DMS 273 treated with DMSO at 0.1 percent for 48 hours (cell line): Measurements from ENCODE around the gene TMEM176A.

Experiments used
- DNase-seq: peaks from one replicate; lab custom pipeline; 2025; lab: John Stamatoyannopoulos, UW

The TMEM176A gene

DNA sequence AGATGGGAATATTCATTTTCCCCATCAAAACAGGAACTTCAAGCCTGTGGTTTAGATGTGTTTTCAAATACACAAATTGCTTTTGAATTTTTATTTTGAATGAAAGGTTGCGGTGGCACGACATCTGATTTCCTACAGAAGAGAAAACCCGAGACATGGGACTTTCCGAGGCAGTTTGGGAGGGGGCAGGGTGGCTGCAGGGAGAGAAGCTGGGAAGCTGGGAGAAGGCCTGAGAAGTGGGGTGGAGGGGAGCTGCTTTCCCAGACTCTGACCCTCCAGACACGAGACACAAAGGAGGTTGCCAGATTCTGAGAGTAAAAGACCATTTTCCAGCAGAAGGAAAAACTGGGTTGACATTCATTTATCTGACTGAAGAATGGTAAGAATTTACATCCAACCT is 19.6 kb downstream of the TMEM176A start:
- DNase-seq = no peak

DNA sequence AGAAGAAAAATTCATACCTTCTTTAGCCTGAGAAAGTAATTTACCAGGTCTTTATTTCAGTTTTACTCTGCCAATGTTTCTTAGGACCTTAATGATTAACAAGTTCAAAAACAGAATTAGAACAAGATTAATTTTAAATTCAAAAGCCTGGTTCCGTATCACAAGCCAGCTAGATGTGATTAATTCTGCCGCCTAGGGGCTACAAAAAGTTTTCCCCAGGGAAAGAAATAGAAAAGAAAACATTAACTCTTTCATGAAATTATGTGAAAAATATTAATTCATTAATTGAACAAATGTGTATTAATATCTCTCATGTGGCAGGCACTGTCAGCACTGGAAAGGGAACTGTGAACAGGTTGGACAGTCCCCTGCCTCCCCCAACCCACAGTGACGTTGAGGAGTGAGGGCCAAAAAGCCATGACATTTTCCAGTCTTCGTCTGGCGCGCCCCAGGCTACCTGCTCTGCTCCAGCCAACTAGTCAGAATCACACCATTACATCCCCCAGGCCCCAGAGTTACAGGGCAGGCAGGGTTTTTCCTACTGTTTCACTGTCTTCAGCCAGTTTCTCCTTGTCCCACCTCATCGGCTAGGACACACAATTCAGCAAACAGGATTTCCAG is 20.1 kb downstream of the TMEM176A start:
- DNase-seq = no peak

DNA sequence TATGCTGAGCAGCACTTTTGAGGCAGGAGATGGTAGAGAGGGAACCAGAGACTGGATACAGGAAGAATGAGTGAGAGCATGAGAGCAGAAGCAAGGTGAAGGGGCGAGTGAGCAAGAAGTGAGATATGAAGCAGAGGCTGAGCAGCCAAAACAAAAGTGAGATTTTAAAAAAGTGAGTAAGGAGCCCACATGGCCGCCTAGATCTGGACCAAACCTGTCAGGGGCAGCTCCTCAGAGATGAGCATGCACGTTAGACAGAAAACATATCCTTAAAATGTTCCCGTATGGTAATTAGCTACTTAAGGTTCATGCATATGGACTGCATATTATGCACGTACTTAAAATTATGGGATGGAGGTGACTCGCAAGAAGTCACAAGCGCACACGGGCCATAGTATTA is 22.5 kb downstream of the TMEM176A start:
- DNase-seq = no peak

DNA sequence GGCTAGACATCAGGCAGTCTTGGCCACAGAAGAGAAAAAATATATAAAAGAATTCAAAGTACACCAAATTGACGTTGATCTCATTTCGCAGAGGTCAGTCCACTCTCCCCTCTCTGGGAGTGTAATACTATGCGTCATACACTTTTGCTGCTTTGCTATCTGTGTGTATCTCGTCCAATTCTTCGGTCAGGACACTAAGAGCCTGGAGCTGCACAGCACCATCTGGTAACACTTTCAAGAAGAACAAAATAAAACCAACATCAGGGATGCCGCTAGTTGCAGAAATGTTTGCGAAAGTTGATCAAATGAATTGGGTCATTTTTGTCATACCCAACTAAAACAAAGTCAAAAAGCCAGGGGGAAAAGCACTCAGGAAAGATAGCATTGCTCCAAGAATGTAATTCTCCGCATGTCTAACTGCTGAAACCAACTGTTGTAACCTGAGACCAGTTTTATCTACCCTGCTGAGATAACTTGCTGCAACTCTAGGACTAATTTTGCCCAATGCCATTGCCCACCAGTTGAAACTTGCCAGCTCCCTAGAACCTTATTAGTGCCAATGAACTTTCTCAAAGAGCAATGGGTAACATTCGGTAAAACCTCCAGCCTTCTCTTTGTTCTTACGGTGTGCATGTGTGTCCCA is 23.0 kb downstream of the TMEM176A start:
- no peak for DNase-seq

DNA sequence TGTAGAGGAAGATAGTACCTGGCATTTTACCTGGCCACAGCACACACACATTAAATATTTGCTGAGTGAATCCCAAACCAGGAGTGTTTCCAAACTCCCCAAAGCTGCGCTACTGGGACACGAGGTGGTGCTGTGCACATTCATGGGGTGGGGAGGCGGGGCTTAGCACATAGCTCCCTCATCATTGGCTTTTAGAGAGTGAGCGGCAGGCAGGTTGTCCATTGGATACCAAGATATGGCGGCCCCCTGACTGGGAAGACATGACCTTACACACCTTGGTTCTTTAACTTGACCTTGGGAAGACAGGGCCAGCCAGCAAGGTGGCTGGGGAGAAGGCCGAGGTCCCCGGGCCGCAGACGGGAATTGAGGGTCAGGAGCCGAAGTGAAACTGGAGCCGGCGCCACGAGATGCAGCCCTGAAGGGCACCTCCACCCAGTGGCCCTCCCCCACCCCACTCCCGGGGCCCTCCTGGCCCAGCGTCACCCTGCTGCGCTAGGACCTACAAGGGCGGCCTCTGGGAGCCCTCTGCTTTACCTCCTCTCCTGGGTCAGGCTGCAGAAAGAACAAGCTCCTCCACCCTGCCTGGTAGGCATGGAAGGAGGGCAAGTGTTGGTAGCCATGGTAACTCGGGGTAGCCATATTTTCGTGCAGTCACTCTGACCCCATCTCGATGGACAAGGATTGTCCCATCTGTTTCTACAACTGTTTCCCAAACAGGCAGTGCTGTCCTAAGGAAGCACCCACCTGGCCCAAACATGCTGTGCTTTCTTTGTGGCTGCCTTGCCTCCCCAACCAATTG is 24.0 kb downstream of the TMEM176A start:
- no peak for DNase-seq

DNA sequence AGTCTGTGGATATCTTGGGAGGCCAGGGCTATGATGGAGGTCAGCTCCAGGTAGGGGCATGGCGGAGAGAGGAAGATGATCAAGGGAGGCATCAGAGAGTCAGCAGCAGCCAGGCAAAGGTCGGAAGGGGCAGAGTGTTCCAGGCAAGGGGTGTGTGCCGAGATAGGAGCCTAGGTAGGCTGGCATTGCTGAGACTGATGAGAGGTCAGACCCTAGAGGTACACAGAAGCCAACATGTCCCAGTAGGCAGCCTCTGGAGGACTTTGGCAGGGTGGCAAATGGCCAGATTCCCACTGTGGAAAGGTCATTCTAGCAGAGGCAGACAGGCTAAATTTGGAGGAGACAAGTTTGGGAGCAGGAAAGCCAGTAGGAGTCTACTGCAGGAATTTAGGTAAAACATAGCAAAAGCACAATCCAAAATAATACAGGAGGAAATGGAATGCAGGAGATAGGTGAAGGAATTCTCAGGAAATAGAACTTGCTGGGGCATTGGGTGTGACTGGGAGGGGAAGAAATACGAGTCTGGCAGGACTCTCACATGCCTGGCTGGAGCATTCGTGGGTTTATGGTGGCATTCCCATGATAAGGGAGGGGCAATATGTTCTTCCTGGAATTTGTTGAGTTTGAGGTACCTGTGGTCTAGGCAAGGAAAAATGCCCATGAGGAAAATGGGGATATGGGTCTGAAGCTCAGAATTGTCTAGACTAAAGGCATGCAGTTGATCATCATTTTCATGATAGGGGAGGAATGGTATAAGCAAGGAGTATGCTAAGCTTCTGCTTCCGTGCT is 25.7 kb downstream of the TMEM176A start:
- DNase-seq = no peak

DNA sequence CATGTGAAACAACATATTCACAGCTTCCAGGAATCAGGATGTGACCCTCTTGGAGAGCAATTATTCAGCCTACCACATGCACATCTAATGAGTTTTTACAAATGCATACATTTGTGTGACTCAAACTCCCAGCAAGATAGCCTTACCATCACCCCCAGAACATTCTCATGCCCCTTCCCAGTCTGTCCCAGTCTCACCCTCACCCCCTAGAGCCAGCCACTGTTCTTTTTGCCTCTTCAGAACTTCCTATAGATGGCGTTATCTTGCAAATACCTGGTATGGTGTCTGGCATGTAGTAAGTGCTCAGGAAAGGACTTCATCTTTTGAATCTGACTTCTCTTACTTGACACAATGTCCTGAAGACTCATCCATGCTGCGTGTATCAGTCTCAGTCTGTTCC is 27.8 kb downstream of the TMEM176A start:
- no peak for DNase-seq

DNA sequence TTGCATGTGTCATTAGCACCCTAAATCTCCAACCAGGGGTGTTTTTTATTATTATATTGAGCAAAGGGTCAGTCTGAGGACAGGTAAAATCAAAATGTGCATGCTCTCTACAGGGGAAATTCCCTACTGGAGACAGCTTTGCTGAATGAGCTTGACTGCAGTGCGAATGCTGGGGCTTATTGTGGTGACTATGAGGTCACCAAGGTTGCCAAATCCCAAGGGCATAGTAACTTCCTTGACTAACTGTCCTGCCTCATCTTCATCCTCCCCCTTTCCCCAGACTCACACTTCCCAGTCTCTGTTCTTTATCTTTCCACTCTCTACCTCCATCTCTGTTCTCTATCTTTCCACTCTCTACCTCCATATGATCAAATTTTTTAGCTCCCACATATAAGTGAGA is 28.9 kb downstream of the TMEM176A start:
- DNase-seq = no peak

DNA sequence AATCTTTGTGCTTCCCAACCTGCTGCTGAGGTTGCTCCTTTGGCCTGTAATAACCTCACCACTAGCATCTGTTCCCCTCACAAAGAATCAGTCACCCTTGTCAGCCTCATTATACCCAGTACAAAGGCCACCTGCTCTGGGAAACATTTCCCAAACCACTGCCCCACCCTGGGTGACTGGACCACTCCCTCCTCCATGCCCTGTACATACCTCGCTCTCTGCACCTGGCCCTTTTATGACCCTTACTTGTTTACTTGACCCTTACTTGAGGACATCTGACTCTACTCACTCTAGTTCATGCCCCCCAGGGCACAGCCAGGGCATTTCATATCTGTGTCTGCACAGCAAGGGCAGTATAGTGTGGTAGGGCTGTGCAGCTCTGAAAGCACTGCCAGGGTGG is 30.4 kb downstream of the TMEM176A start:
- peak; percentile 30 for DNase-seq

DNA sequence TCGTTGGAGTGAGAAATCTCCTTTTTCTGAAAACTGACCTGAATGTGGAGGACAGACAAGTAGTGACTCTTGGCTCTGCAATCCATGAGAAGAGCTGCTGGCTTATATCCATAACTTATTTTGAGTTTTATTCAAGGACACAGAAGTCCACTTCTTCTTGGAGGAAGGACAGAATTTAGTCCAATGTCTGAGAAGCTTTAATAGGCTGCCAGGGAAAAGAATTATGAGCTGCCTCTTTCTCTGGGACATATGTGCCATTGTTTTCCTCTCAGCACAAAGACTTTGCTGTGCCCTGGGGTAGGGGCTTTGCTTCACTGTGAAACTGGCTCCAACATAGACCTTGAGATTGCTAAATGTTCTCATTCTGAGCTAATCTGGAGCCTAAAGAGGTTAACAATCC is 31.3 kb downstream of the TMEM176A start:
- DNase-seq = no peak

DNA sequence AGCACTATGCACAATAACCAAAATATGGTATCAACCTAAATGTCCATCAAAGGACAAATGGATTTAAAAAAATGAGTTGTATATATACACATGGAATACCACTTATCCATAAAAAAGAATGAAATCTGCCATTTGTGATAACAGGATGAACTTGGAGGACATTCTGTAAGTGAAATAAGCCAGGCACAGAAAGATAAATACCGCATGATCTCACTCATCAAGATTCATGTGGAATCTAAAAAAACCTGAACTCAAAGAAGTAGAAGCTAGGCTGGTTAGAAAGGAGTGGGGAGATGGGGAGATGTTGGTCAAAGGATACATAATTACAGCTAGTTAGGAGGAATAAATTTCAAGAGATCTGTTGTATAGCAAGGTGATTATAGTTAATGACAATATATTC is 34.5 kb downstream of the TMEM176A start:
- DNase-seq = no peak

DNA sequence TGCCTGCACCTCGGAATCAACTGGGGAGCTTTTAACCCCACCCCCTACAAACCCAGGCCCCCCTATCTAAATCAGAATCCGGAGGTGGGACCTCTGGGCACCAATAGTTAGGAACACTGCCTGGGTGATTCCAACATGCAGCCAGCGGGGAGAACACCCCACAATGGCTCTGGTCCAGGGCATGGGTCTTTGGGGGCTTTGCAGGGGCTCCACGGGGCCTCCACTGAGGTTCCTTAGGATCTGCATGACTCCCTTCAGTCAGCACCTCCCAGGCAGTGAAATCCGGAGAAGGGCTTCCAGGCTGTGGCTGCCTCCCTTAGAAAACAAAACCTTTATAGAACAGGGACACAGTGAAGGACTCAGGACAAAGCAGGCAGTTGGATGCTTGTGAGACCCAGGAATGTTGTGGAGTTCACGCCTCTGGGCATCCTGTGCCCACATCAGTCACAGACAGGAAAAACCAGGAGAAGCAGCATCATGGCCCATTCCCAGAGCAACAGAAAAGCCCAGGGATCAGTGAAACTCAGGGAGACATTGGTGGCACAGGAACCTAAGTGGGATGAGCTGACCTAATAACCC is 35.2 kb downstream of the TMEM176A start:
- DNase-seq = no peak

DNA sequence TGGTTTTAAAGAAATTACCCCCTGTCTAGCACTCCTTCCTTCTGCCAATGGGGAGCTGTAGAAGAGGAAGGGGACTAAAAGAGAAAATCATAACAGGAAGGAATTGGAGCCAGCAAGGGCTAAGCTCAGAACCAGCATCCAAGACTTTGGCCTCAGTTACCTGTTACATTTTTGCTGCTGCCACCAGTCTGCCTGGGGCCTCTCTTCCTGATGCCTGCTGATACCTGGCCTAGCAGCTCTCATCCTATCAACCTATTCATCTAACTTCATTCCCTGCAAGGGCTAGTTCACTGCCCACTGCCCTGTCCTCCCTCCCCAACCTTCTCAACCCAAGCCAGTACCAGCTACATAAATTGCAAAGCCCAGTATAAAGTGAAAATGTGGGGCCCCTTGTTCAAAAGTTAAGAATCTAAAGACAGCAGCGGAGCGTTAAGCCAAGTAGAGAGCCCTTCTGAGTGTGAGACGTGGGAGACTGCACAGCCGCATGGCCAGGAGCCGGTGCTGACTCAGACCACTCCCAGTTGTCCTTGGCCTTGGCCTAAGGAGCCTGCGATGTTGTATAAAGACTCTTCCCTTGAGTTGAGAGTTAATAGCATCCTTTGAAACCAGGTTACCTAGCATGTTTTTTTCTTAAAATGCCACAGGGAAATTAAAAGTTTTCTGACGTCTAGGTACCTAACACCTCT is 38.5 kb downstream of the TMEM176A start:
- no peak for DNase-seq

DNA sequence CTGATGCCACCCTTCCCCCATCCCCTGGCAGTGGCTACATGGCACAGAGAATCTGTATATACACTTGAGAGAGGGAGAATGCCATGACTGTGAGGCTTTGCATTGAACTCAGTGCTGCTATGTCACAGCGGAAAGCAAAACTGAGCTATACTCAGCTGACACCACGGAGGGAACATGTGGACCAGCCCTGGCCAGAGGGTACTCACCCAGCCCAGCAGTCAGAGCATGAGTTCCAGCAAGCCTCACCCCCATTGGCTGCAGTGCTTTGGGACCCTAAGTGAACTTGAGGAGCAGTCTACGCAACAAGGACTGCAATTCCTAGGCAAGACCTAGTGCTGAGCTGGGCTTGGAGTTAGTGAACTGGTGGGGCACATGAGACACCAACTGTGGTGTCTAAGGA is 41.4 kb downstream of the TMEM176A start:
- DNase-seq = no peak

DNA sequence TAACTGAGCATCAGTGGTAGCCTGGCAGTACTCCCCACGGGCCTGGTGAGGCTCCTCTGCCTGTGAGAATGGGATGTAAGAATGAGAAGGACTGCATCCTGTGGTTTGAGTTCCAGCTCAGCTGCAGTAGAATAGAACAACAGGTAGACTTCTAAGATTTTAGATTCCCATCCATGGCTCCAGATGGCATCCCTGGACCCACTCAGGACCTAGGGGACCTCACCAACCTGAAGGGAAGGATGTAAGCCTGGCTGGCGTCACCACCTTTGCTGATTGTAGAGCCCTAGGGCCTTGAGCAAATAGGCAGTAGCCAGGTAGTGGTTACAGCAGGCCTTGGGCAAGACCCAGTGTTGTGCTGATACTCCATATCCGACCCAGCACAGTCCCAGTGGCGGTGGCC is 42.1 kb downstream of the TMEM176A start:
- no peak for DNase-seq

DNA sequence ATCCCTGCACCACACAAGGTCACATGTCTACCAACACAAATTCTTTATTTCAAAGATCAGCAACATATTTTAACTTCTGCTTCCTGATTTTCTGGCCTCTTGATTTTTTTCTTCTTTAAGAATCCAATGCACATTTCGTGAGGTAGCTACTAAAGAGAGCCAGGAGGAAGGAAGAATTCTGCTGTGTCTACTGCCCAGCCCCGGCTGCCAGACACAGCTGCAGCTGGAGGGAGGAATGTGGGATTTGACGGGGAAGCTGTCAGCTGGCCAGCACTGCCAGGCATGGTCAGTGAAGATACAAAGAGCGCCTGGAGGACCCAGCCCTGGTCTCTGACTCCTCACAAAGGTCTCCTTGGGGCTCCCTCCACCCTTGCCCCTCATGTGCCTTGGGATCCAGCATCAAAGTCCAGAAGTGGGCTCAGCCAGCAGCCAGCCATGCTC is 44.9 kb downstream of the TMEM176A start:
- no peak for DNase-seq

DNA sequence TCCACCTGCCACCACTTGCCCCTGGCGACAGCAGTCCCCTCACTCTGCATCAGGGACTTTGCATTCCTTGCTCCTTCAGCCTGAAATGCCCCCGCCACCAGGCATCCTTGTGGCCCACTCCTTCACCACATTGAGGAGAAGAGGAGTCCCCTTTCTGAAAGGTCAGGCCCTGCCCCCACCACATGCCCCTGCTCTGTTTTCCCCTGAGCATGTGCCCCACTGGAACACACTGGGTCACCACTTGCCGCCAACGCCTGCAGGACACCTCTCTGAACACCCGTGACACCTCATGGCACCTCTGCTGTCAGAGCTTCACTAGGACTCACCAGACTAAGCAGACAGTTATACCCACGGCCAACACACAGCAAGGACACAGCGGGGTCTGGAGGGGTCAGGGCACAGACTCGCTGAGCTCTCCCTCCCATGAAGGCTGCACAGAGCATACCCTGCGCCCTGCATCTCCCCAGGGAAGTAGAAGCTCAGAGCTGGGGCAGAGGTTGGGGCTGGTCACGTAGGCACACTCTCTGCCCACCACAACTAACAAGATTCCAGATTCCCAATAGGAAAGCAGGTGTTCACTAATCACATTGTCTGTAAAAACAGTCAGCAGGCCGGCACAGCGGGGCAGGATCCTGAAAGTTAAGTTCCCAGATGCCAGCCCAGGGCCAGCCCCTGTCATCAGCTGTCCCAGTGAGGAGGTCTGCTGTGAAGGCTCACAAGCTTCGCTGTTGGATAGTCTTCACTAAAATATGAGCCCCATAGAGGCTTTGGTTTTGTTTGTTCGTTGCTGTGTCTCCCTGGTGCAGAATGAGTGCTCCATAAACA is 45.9 kb downstream of the TMEM176A start:
- no peak for DNase-seq

DNA sequence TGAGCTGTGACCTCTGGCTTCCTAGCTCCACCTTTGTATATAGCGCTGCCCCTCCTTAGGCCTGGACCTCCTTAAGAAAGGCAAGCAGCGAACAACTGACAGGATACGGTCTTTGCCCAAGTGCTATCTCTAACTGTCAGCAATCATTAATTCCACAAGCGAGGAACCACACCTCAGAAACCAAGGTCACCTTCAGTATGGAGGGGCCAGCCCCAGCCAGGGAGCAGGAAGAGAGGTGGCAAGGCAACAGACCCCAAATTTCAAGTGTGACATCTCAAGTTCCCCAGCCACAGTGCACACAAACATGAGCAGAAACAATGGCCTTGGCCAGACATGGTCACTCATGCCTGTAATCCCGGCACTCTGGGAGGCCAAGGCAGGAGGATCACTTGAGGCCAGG is 47.0 kb downstream of the TMEM176A start:
- no peak for DNase-seq

DNA sequence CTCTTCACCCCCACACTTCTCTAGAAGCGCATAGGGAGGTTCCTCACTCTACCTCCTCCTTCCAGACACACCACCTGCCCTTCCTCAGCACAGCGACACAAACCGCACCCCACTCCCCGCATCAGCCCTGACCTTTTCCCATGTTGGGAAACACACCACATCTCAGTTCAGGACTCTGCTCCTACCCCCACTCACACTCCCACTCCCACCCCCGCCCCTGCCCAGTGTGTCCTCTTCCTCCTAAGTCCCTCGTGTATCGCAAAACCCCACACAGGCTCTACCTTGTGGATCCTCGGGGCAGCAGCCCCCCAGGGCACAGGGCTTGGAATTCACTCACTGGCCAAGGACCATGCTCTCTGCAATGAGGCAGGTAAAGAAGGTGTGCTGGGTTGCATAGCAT is 47.5 kb downstream of the TMEM176A start:
- DNase-seq = no peak

DNA sequence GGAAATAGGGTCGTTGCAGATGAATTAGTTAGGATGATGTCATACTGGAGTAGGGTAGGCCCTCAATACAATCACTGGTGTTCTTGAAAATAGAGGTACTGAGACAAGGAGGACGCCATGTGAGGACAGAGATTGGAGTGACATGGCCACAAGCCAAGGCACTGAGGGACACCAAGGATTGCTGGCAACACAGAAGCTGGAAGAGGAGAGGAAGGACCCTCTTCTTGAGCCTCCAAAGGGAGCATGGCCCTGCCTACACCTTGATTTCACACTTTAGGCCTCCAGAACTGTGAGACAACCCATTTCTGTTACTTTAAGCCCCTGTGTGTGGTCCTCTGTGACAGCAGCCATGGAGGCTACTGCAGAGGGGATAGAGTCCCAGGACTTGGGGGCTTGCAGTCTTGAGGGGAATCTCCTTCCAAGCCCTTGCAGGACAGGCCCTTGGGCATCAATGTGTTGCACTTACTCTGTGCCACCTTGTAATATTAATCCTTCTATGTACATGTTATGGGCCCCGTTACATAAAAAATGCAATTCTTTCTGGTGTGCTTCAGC is 48.1 kb downstream of the TMEM176A start:
- no peak for DNase-seq
